22Rv1 (cell line): Measurements from ENCODE around the gene AMT.
"Not testable (repeated sequence)": the region's sequence is repeated elsewhere in the genome, so short reads cannot be mapped to it uniquely, and the experiment has no call there.

ENCODE experiments used
- H3K27ac ChIP-seq: fragments of 450-650 bp; 2 replicates; pipeline ENCODE4 v1.5.1; 2017
- ZFX ChIP-seq: fragments of 450-650 bp; IDR thresholded peaks from 2 replicates; pipeline ENCODE4 v1.6.1; 2017; ENCODE audit warnings: antibody characterized with exemption, borderline replicate concordance
- TF ChIP-seq, protein P1 (sequence below): fragments of 450-650 bp; IDR thresholded peaks from 2 replicates; pipeline ENCODE4 v1.5.1; 2017; ENCODE audit warnings: mild to moderate bottlenecking

Gene AMT

DNA sequence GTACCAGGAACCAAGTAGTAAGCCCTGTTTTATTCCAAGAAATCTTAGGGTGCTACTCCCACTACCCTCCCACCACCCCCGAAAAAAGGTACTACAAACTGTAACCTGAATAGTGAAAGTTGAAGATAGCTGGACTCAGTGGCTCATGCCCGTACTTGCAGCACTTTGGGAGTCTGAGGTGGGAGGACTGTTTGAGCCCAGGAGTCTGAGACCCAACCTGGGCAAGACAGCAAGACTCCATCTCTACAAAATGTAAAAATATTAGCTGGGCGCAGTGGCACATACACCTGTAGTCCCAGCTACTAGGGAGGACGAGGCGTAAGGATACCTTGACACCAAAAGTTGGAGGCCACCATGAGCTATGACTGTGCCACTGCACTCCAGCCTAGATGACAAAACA lies 18.4 kb downstream of the AMT start:
- TF ChIP-seq ZFX = no peak
- TF ChIP-seq, protein P1, sequence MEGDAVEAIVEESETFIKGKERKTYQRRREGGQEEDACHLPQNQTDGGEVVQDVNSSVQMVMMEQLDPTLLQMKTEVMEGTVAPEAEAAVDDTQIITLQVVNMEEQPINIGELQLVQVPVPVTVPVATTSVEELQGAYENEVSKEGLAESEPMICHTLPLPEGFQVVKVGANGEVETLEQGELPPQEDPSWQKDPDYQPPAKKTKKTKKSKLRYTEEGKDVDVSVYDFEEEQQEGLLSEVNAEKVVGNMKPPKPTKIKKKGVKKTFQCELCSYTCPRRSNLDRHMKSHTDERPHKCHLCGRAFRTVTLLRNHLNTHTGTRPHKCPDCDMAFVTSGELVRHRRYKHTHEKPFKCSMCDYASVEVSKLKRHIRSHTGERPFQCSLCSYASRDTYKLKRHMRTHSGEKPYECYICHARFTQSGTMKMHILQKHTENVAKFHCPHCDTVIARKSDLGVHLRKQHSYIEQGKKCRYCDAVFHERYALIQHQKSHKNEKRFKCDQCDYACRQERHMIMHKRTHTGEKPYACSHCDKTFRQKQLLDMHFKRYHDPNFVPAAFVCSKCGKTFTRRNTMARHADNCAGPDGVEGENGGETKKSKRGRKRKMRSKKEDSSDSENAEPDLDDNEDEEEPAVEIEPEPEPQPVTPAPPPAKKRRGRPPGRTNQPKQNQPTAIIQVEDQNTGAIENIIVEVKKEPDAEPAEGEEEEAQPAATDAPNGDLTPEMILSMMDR = no peak
- H3K27ac ChIP-seq = no peak overlapping the region

DNA sequence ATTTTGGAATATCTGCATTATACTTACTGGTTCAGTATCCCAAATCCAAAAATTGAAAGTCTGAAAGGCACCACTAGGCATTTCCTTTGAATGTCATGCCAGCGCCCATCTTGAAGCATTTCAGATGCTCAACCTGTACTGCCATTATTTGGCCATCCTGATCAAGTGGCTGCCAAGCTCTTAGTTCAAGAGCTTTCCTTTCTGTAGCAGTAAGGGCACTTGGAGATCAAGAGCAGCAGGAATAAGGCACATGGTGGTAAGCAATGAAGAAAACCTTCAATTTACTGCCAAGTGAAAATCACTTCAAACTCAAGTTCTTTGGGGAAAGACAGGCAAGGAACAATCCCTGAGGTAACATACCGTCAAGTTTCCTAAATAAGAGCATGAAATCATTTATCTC lies 20.5 kb downstream of the AMT start:
- peak overlapping the region; percentile 17; the same call in 1 of the 2 replicates for H3K27ac ChIP-seq

DNA sequence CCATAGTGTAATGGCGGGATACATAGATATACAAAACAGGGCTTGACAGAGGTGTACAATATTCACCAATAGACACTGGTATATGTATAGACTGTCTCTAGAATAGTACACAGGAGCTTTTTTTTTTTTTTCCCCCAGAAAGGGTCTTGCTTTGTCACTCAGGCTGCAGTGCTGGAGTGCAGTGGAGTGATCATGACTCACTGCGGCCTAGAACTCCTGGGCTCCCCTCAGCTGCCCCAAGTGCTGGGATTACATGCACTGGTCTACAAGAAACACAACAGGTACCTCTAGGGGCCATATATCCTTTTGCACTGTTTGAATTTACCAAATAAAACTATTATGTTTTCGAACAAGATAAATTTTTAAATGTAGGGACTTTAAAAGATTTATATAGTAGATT lies 22.8 kb downstream of the AMT start:
- no peak for TF ChIP-seq ZFX
- TF ChIP-seq, protein P1 = no peak
- H3K27ac ChIP-seq = no peak overlapping the region

More for the DNA sequence above, 20.5 kb downstream of the AMT start:
- TF ChIP-seq ZFX = no peak
- TF ChIP-seq, protein P1 = no peak

DNA sequence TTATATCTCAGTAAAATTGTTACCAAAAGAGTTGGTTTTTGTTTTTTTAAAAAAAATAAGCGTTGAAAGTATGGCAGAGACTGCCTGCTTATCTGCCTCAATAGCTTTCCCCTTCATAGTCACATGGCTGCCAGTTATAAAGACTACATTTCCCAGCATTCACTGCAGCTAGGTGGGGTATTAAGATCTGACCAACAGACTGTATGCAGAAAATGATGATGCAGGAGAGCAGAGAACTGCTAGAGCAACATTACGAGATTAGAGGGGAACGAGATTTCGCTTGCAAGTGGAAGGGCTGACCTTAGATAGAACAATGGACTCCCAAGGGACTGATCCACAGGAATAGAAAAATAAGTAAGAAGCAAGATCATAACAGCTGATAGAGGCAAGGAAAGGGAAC lies 24.8 kb downstream of the AMT start:
- TF ChIP-seq ZFX = no peak
- TF ChIP-seq, protein P1 = no peak
- no peak overlapping the region for H3K27ac ChIP-seq

DNA sequence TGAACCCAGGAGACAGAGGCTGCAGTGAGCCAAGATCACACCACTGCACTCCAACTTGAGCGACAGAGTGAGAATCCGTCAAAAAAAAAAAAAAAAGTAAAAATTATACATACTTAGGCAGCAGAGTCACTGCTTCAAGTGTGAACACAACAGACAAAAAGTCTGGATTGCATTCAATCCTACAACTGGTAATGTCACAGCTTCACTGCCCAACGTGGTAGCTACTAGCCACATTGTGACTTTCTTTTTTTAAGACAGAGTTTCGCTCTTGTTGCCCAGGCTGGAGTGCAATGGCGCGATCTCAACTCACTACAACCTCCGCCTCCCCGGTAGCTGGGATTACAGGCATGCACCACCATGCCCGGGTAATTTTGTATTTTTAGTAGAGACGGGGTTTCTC lies 31.0 kb downstream of the AMT start:
- not testable (repeated sequence) for H3K27ac ChIP-seq

DNA sequence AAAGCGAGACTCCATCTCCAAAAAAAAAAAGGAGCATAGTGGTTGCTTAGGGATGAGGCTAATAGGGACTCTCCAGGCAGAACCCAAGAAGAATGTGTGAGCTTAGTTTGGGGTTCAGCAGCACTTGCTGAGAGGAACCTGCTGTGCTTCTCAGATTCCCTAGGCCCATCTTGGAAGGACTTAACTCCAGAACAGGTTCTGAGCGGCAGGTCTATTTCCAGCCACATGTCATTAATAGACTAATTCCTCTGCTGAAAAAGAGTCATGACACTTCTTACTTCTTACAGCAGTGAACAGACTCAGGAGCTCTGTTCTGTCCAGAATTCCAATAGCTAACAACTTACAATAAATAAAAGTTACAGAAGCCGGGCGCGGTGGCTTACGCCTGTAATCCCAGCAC lies 33.0 kb downstream of the AMT start:
- H3K27ac ChIP-seq = no peak overlapping the region; the same call in 1 of the 2 replicates
- TF ChIP-seq, protein P1 = no peak
- TF ChIP-seq ZFX = no peak

DNA sequence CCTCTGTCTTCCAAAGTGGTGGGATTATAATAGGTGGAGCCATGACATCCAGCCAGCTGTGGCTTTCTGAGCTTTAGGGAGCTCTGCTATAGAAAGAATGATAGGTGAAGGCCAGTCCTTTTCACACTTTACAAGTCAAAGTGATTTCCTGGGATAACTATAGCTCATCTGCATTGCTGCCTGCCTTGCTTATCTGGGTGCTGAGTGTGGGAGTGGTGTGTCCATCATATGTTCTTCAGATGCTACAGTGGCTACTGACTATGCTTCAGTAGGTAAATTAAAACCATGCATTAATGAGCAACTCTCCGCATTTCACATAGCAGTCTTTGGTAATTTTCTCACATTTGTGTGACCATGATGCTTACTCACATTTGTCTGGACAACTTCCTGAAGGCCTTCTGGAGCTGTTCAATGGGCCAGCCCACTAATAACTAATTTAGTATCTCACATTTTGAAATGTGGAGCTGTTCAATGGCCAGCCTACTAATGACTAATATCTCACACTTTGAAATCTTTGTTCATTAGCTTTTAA lies 33.9 kb downstream of the AMT start:
- H3K27ac ChIP-seq = peak overlapping the region; percentile 37; the same call in 1 of the 2 replicates
- TF ChIP-seq, protein P1 = no peak
- no peak for TF ChIP-seq ZFX

DNA sequence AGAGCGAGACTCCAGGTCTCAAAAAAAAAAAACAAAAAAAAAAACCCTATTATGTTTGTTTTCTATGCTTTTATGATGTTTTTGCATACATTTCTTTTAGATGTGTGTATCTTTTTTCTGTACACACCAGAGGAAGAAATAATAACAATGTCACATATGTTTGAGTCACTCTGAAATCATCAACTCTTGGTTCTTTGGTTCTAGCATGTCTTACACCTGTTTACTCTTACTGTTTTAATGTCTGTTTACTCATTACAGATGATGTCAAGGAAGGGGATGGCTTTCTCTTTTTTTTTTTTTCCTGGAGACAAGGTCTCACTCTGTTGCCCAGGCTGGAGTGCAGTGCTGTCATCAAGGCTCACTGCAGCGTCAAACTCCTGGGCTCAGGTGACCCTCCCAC lies 34.6 kb downstream of the AMT start:
- H3K27ac ChIP-seq = peak overlapping the region; percentile 37; the same call in 1 of the 2 replicates
- TF ChIP-seq, protein P1 = no peak
- no peak for TF ChIP-seq ZFX
